HG02759 (cell line): ENCODE results near the gene TMEM14A.

Source experiments
- ATAC-seq: cut with Tn5 transposase; IDR thresholded peaks from one replicate; pipeline ENCODE4 v1.9.1; 2021; ENCODE audit warnings: mild to moderate bottlenecking, moderate library complexity; ENCODE audit not compliant: unreplicated experiment

Gene TMEM14A

DNA sequence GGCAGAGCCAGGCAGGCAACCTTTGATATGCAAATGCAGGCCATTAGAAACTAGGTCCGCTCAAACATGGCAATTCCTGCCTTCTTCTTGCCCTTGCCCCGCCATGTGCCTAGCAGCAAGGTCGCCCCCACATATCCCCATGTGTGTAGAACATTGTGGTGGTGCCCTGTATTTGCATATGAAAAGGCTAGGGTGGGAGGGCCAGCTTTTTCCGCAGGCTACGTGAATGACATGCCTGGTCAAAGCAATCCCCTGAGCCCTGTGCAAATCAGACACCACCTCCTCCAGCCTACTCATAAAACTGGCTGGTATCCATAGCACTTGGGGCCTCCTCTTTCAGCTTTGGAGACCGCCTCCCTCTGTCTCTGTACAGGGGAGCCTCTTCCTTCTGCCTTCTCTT is 60.8 kb downstream of the TMEM14A start:
- no peak for ATAC-seq

DNA sequence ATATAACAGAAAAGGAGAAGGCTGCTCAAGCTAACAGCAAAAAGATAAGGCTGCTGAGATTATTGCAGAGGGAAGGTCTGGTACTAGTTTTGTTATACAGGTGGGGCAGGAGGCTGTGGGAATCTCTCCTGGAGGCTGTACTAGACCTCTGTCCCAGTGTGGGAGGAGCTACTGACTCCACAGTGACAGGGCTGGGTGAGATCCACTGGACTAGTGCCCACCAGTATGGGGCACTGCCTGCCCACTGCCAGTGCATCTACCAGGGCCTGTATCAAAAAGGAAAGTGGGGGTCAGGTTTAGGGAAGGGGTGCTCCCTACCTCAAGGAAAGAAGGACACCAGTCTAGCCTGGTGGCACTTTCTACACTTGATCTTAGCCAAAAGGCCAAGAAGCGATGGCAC is 62.3 kb downstream of the TMEM14A start:
- ATAC-seq, result no peak

DNA sequence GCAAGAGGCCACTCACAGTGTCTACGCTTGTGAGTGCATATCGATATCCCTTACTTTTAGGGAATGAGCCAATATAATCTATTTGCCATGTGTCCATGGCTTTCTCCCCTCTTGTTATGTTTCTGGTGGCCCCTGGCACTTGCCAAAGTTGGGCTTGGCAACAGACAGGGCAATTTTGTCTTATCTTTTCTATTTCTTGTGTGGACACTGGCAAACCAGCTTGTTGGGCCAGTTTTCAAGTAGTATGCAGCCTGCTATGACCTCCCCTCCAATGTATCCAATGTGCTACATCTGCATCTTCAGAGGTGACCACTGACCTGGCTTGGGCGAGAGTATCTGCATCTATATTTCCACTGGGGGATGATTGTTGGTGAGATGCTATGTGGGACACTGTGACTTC is 63.2 kb downstream of the TMEM14A start:
- ATAC-seq, result no peak

DNA sequence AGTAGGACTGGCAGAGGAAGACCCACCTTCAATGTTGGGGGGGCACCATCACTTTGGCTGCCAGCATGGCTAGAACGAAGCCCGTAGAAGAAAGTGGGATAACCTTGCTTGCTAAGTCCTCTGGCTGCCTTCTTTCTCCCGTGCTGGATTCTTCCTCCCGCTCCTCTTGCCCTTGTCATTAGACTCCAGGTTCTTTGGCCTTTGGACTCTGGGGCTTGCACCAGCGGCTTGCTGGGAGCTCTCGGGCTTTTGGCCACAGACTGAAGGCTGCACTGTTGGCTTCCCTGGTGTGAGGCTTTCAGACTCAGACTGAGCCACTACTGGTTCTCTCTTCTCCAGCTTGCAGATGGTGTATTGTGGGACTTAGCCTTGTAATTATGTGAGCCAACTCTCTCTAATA is 64.2 kb downstream of the TMEM14A start:
- no peak for ATAC-seq

DNA sequence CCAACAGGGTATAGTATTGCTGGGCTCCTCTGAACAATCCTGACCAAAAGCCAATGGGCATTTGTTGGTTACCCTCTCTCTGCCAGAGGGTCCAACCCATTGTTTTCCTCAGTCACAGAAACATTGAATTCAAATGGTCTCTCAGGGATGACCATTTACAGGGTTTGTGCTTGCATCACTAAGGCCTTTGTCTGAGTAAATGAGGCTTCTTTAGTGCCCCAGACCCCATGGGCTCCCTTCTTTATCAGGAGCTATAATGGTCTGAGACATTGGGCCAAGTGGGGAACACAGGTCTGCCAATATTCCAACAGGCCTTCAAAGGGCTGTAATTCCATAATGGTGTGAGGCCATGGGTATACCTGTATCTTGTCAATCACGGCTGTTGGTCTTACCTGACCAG is 65.2 kb downstream of the TMEM14A start:
- ATAC-seq, result no peak
